ENCODE data around the gene MIX23. TPM values are rescaled to one million over a fixed set of nuclear protein-coding genes. Genes with fewer than 3 reads are reported as not detected.

MIX23 gene
- total RNA-seq, 2 experiments from 2014 or later: 154 to 168 TPM

GRCh38 chr3:122331886-122332285 lies 51.1 kb downstream of the MIX23 start:
- POLR2A ChIA-PET: no interaction called here
- peaks cover 12% of the 10 kb centered on the region for H3K27me3 Mint-ChIP-seq
- H3K36me3 Mint-ChIP-seq (ENCODE audit: low read depth): no peaks in the 10 kb centered on the region

GRCh38 chr3:122325769-122326168 lies 57.3 kb downstream of the MIX23 start:
- intact Hi-C loops (cut with micrococcal nuclease): no loop called here
- CTCF ChIA-PET: interaction anchor here (1.1 to 1.3 kb wide), 2 partner anchors 39 to 224 kb away, joined by 3 read pairs; no protein-coding TSS in a partner anchor
- H3K9me3 Mint-ChIP-seq: no peaks in the 10 kb centered on the region
- no peak for TF ChIP-seq CTCF (IDR thresholded peaks at IDR 0.05)
- no peak for ATAC-seq
- POLR2A ChIA-PET: no interaction called here
- no peaks in the 10 kb centered on the region for H3K36me3 Mint-ChIP-seq (ENCODE audit: low read depth)
- peaks cover 18% of the 10 kb centered on the region for H3K4me1 Mint-ChIP-seq (ENCODE audit: low read depth)
- no peak for DNase-seq
- no peak overlapping the region for H3K27ac Mint-ChIP-seq
- H3K27me3 Mint-ChIP-seq: peaks cover 2% of the 10 kb centered on the region
- H3K4me3 Mint-ChIP-seq: no peak overlapping the region

More at GRCh38 chr3:122331886-122332285, 51.1 kb downstream of the MIX23 start:
- Mint-ChIP-seq H3K9me3 (no peaks in the 10 kb centered on the region), H3K27ac (no peak overlapping the region), H3K4me1 (ENCODE audit: low read depth) (no peaks in the 10 kb centered on the region), H3K4me3 (no peak overlapping the region)
- no peak for DNase-seq
- intact Hi-C loops (cut with micrococcal nuclease): no loop called here
- CTCF ChIA-PET: no interaction called here
- no peak for TF ChIP-seq CTCF (IDR thresholded peaks at IDR 0.05)
- no peak for ATAC-seq

GRCh38 chr3:122324871-122325323 lies 58.1 kb downstream of the MIX23 start, which contains the start of gene CSTA:
TSS of gene CSTA (plus strand) at chr3:122325248. CDS start at chr3:122325293, 45 bp downstream.
- POLR2A ChIA-PET: no interaction called here
- no peaks in the 10 kb centered on the region for H3K27me3 Mint-ChIP-seq
- H3K9me3 Mint-ChIP-seq: peaks cover 3% of the 10 kb centered on the region
- ATAC-seq (no peak), DNase-seq (no peak)
- no peak within 1 kb of the TSS for H3K27ac Mint-ChIP-seq
- peaks cover 18% of the 10 kb centered on the region for H3K4me1 Mint-ChIP-seq (ENCODE audit: low read depth)
- TF ChIP-seq CTCF (IDR thresholded peaks at IDR 0.05): no peak
- CTCF ChIA-PET: no interaction called here
- intact Hi-C loops (cut with micrococcal nuclease): no loop called here
- no peak within 1 kb of the TSS for H3K4me3 Mint-ChIP-seq
- no peaks in the 10 kb centered on the region for H3K36me3 Mint-ChIP-seq (ENCODE audit: low read depth)

- POLR2A ChIA-PET: interaction anchor here (0.6 kb wide), 1 partner anchor 29 kb away, joined by 3 read pairs; no protein-coding TSS in a partner anchor
- CTCF ChIA-PET: interaction anchor here (0.6 to 2.1 kb wide), 6 partner anchors 9 to 221 kb away, joined by 3 to 10 read pairs (median 4); no protein-coding TSS in a partner anchor
- DNase-seq (peak; percentile 68), ATAC-seq (peak; percentile 95)
- TF ChIP-seq CTCF (IDR thresholded peaks at IDR 0.05): no peak
- Mint-ChIP-seq H3K9me3 (peaks cover 4% of the 10 kb centered on the region), H3K27ac (no peak overlapping the region), H3K27me3 (no peaks in the 10 kb centered on the region), H3K4me1 (ENCODE audit: low read depth) (peaks cover 18% of the 10 kb centered on the region), H3K36me3 (ENCODE audit: low read depth) (no peaks in the 10 kb centered on the region), H3K4me3 (no peak overlapping the region)
- intact Hi-C loops (cut with micrococcal nuclease): no loop called here
Measured at GRCh38 chr3:122322095-122323075, 60.6 kb downstream of the MIX23 start.

GRCh38 chr3:122318620-122319019 lies 64.4 kb downstream of the MIX23 start:
- no peak overlapping the region for H3K4me3 Mint-ChIP-seq
- H3K9me3 Mint-ChIP-seq: peaks cover 4% of the 10 kb centered on the region
- H3K4me1 Mint-ChIP-seq (ENCODE audit: low read depth): peaks cover 18% of the 10 kb centered on the region
- CTCF ChIA-PET: interaction anchor here (1.5 kb wide), 1 partner anchor 18 kb away, joined by 4 read pairs; no protein-coding TSS in a partner anchor
- H3K27ac Mint-ChIP-seq: no peak overlapping the region
- no peaks in the 10 kb centered on the region for H3K36me3 Mint-ChIP-seq (ENCODE audit: low read depth)
- POLR2A ChIA-PET: no interaction called here
- DNase-seq: no peak
- no peak for TF ChIP-seq CTCF (IDR thresholded peaks at IDR 0.05)
- intact Hi-C loops (cut with micrococcal nuclease): no loop called here
- H3K27me3 Mint-ChIP-seq: peaks cover 1% of the 10 kb centered on the region
- no peak for ATAC-seq
